Body of pancreas (tissue), 4 donors: ENCODE data around the gene AGAP3. TPM values are rescaled to one million over a fixed set of nuclear protein-coding genes. Genes with fewer than 3 reads are reported as not detected.

ENCODE experiments used
- ATAC-seq: fragments of 150-250 bp; one replicate; pipeline ENCODE4 v1.9.1; 2016
- DNase-seq, 4 donors: peaks; one replicate each; pipeline ENCODE4 v3.0.0-alpha.2; 2019
- H3K27ac ChIP-seq, 4 donors: fragments of 200-600 bp; sonication (generic); 1 replicate in 3 of 4; 2 replicates in 1 of 4; pipeline versions ENCODE4 v1.5.1 to v1.6.1; 2016 to 2019; ENCODE audit warnings: mild to moderate bottlenecking in 1 of 4, mixed read lengths in 1 of 4, moderate library complexity in 1 of 4
- H3K27me3 ChIP-seq, 2 donors: fragments of 200-600 bp; sonication (generic); one replicate each; pipeline ENCODE4 v1.6.0; 2016; ENCODE audit warnings: mild to moderate bottlenecking in 1 of 2
- H3K36me3 ChIP-seq, 2 donors: fragments of 200-600 bp; sonication (generic); replicated peaks in 1 of 2; 2 replicates each; pipeline ENCODE4 v1.5.1; 2016; ENCODE audit warnings: low read depth in 2 of 2; ENCODE audit not compliant: insufficient read depth in 1 of 2
- H3K4me1 ChIP-seq: fragments of 200-600 bp; sonication (generic); one replicate; pipeline ENCODE4 v1.6.0; 2016
- H3K4me3 ChIP-seq, 2 donors: fragments of 200-600 bp; sonication (generic); 1 replicate in 1 of 2; 2 replicates in 1 of 2; pipeline ENCODE4 v1.5.1; 2016 to 2019
- H3K9me3 ChIP-seq, 3 donors: fragments of 200-600 bp; sonication (generic); 1 replicate in 2 of 3; 2 replicates in 1 of 3; pipeline ENCODE4 v1.5.1; 2016
- CTCF ChIP-seq, 7 experiments: fragments of 450-650 bp in 4 of 7; fragments of 200-600 bp in 3 of 7; sonication (generic) in 3 of 7; IDR thresholded peaks; one replicate each; pipeline ENCODE4 v1.5.1; 2016 to 2019; ENCODE audit warnings: antibody characterized with exemption in 7 of 7
- POLR2A ChIP-seq, 3 donors: fragments of 450-650 bp; IDR thresholded peaks; one replicate each; pipeline ENCODE4 v1.6.1; 2016; ENCODE audit warnings: antibody characterized with exemption in 3 of 3, mild to moderate bottlenecking in 2 of 3
- WGBS, 2 donors: methylation state at CpG; one replicate each; pipeline ENCODE4 v1.1.5; 2017; 5-methylcytosine and 5-hydroxymethylcytosine counted together
- intact Hi-C: fragments of 100-400 bp; cut with DNase I; formaldehyde crosslinking; loops from one replicate; pipeline ENCODE4 v1.15.1; 2023
- total RNA-seq, 2 donors: library from RNA; depleted of rRNA; stranded (reverse); fragments of >200 nt; gene quantifications; one replicate each; pipeline ENCODE4 v1.1.0, GENCODE V29; 2016

Gene AGAP3
- total RNA-seq, 2 donors from 2014 or later: 45.4 to 104 TPM

DNA sequence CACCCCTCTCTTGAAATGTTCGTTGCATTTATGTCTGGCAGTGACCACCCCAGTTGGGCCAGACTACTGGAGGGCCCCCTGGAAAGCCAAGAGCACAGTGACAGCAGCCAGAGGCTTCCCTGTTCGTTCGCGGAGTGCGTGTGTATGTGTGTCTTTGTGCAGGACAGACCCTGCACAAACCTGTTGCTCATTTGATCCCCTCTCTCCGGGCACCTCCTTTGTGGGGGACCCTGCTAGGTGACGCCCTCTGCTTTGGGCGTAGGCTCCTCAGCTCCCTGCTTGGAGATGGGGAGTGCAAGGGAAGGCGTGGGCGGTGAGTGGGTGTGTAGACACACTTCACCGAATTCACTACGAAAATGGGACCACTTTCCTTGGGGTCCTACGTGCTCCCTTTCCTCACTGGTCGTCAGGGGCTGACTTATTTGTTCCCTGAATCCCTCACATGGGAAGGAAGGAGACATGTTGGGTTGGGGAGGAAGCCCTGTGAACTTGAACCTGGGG lies 38.7 kb downstream of the AGAP3 start:
- H3K36me3 ChIP-seq: peaks cover 0 to 10% of the 10 kb centered on the region in 2 donors
- intact Hi-C loops: loop anchor here (10.0 kb wide), 1 partner anchor 180 kb away; no protein-coding TSS in a partner anchor
- 78 to 92% methylated on average over 14 of the region's 14 CpGs for WGBS, 2 donors

DNA sequence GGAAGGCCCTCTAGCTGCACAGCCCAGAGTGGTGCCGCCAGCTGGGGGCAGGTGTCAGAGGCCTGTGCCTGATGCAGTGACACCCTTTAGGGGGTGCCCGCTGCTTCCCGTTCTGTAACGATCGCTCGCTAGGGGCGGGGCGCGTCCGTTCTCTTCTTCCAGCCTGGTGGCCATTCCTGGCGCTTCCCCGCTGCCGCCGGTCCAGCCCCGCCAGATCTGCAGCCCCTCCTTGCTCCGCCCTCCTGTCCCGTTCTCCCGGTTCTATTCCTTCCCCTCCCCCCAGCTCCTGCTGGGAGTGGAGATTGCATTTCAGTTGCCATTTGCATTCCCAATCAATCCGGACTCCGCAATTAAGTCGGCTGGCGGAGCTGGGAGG lies 39.2 kb downstream of the AGAP3 start:
- intact Hi-C loops: loop anchor here (10.0 kb wide), 1 partner anchor 179 kb away; no protein-coding TSS in a partner anchor
- peaks cover 6% of the 10 kb centered on the region for H3K4me1 ChIP-seq
- no peaks in the 10 kb centered on the region for H3K27me3 ChIP-seq
- DNase-seq (peak in 2 of 4 donors; percentile 31 to 39), ATAC-seq (no peak)
- H3K9me3 ChIP-seq: no peaks in the 10 kb centered on the region
- WGBS, 2 donors: 43 to 65% methylated on average over 22 of the region's 22 CpGs
- H3K4me3 ChIP-seq: no peak overlapping the region
- peaks cover 0 to 12% of the 10 kb centered on the region in 2 donors for H3K36me3 ChIP-seq
- TF ChIP-seq POLR2A (IDR thresholded peaks at IDR 0.05): no peak
- peak in 1 of 7 experiments; percentile 11 for TF ChIP-seq CTCF (IDR thresholded peaks at IDR 0.05)
- peak overlapping the region in 1 of 4 donors; percentile 44 for H3K27ac ChIP-seq

More for the DNA sequence above, 38.7 kb downstream of the AGAP3 start:
- no peak for ATAC-seq
- Histone ChIP-seq H3K27me3 (no peaks in the 10 kb centered on the region), H3K4me1 (peaks cover 6% of the 10 kb centered on the region), H3K4me3 (no peak overlapping the region), H3K9me3 (no peaks in the 10 kb centered on the region), H3K27ac (no peak overlapping the region)
- no peak for TF ChIP-seq CTCF (IDR thresholded peaks at IDR 0.05)
- TF ChIP-seq POLR2A (IDR thresholded peaks at IDR 0.05): no peak
- DNase-seq: no peak

GRCh38 chr7:151125846-151126481 lies 39.7 kb downstream of the AGAP3 start:
- intact Hi-C loops: loop anchor here (10.0 kb wide), 1 partner anchor 179 kb away; no protein-coding TSS in a partner anchor
- Histone ChIP-seq H3K4me1 (peaks cover 6% of the 10 kb centered on the region), H3K4me3 (no peak overlapping the region), H3K27ac (peak overlapping the region in 1 of 4 donors; percentile 44), H3K9me3 (no peaks in the 10 kb centered on the region), H3K36me3 (peaks cover 0 to 15% of the 10 kb centered on the region in 2 donors), H3K27me3 (no peaks in the 10 kb centered on the region)
- 51 to 69% methylated on average over 54 to 56 of the region's 58 CpGs for WGBS, 2 donors
- no peak for DNase-seq
- TF ChIP-seq POLR2A (IDR thresholded peaks at IDR 0.05): no peak
- no peak for TF ChIP-seq CTCF (IDR thresholded peaks at IDR 0.05)
- ATAC-seq: peak; percentile 12

DNA sequence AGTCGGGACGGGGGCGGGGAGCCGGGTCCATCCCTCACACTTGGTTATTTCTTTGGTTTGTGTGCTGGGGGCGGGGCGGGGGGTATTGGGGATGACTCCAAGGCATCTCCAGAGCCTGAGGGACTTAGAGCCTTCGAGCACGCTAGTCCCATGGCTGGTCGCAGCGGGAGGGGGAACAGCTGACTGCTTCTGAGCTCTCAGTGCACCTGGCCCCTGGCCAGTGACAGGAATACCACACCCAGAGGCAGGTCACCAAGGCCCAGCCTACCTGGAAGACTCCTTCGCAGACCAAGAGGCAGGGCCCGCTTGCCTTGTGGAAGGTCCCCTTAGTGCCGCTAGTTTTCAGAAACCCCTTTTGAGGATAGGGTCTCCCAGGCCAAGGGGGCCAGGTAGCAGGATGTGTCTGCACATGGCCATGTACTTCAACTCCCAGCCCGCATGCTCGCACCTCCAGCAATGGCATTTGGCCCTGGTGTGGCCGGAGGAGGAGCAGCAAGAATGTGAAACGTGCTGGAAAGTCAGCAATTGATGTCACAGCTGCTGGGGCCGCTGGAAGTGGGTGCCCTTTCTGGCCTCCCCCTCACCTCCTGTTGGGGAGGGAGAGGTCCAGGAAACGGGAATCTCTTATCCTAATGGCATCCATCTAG lies 40.3 kb downstream of the AGAP3 start:
- ATAC-seq: no peak
- Histone ChIP-seq H3K9me3 (no peaks in the 10 kb centered on the region), H3K27me3 (no peaks in the 10 kb centered on the region), H3K4me3 (no peak overlapping the region), H3K27ac (no peak overlapping the region), H3K4me1 (peaks cover 6% of the 10 kb centered on the region), H3K36me3 (peaks cover 0 to 12% of the 10 kb centered on the region in 2 donors)
- TF ChIP-seq CTCF (IDR thresholded peaks at IDR 0.05) (no peak), POLR2A (IDR thresholded peaks at IDR 0.05) (no peak)
- 65 to 71% methylated on average over 11 to 15 of the region's 19 CpGs for WGBS, 2 donors
- intact Hi-C loops: loop anchor here (10.0 kb wide), 1 partner anchor 178 kb away; no protein-coding TSS in a partner anchor
- DNase-seq: no peak
